AG09309 (cell line): ENCODE results near the gene EVC2.

Source experiments
- DNase-seq: peaks from one replicate; pipeline ENCODE4 v3.0.0-alpha.2; 2010; ENCODE audit warnings: low read depth
- H3K4me3 ChIP-seq: 2 replicates; pipeline ENCODE4 v1.5.1; 2011; ENCODE audit warnings: mild to moderate bottlenecking, low read depth, low read length, moderate library complexity; ENCODE audit not compliant: control insufficient read depth
- TF ChIP-seq, protein P1 (sequence below): IDR thresholded peaks from 2 replicates; pipeline ENCODE4 v1.5.1; 2011; ENCODE audit warnings: mild to moderate bottlenecking, low read depth, low read length, inconsistent platforms; ENCODE audit not compliant: insufficient read depth, control insufficient read depth; ENCODE audit errors: missing control alignments

Gene EVC2

DNA sequence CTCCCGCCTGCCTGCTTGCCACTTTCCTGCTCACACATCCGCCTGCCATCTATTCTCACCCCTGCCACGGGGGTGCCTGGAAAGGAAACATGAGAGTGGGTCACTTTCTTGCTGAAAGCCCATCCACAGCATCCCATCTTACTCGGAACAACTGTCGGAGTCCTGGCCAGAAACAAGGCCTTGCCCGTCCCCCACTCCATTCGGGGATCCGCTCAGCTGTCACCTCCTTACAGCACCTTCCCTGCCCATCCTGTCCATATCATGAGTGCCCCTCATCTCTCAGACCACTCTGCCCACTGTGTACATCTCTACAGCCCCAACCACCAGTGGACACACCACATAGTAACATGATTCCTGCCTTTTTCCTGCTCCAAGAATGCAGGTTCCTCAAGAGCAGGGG is 6.4 kb downstream of the EVC2 start:
- no peak for DNase-seq
- H3K4me3 ChIP-seq: no peak overlapping the region

DNA sequence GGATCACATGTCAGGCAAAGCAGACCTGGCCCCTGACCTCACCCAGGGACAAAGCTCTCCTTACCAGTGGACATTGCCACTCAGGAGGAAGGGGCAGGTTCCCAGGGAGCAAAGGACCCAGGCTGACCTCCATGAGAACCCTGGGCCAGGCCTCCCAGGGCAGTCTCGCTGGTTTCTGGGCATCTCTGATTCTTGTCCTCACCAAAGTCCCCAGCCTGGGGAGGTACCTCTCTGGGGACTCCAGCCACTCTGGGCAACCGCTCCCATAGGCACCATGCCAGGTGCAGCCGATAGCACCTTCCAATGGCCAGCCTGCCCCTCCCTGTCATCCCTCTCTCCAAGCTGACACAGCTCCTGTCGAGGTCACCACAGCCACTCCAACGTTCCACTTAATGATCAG is 7.9 kb downstream of the EVC2 start:
- DNase-seq: no peak
- TF ChIP-seq, protein P1, sequence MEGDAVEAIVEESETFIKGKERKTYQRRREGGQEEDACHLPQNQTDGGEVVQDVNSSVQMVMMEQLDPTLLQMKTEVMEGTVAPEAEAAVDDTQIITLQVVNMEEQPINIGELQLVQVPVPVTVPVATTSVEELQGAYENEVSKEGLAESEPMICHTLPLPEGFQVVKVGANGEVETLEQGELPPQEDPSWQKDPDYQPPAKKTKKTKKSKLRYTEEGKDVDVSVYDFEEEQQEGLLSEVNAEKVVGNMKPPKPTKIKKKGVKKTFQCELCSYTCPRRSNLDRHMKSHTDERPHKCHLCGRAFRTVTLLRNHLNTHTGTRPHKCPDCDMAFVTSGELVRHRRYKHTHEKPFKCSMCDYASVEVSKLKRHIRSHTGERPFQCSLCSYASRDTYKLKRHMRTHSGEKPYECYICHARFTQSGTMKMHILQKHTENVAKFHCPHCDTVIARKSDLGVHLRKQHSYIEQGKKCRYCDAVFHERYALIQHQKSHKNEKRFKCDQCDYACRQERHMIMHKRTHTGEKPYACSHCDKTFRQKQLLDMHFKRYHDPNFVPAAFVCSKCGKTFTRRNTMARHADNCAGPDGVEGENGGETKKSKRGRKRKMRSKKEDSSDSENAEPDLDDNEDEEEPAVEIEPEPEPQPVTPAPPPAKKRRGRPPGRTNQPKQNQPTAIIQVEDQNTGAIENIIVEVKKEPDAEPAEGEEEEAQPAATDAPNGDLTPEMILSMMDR: no peak

More for the DNA sequence above, 6.4 kb downstream of the EVC2 start:
- TF ChIP-seq, protein P1: no peak

DNA sequence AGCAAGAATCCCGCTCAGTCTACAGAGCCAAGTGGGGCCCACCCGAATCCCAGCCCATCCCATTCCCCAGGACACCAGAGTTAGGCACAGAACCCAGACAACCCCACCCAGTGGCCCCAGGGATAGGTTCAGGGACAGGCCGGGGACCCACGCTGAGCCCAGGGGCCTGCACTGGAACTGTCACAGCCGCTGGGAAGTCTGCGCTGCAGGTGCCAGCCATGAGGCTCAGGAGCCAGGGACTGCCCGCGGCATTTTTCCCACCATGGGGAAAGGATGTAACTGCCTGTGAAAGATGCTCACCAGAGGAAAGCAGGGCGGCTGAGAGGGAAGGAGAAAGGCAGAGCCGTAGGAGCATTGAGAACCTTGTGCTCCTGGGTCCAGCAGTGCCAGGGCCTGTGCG is 12.0 kb downstream of the EVC2 start:
- TF ChIP-seq, protein P1: no peak
- no peak overlapping the region for H3K4me3 ChIP-seq
- no peak for DNase-seq

More for the DNA sequence above, 7.9 kb downstream of the EVC2 start:
- H3K4me3 ChIP-seq: no peak overlapping the region

DNA sequence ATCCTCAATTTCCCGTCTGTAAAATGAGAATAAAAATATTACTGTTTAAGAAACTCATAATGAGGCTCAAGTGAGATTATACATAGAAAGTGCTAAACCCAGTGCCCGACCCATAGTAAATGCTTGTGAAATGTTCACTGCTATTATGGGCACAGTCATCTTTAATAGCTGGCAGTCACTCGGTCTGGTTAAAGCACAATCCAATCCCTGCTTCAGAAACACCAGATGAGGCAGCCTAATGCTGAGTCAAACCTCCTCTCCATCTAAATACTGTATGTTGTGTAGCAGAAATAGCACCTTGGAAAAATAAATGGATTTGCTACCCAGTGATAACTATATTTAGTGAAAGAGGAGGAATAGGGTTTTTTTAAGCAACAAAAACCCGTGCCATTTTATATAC is 14.5 kb downstream of the EVC2 start:
- no peak overlapping the region for H3K4me3 ChIP-seq
- TF ChIP-seq, protein P1: no peak
- no peak for DNase-seq

DNA sequence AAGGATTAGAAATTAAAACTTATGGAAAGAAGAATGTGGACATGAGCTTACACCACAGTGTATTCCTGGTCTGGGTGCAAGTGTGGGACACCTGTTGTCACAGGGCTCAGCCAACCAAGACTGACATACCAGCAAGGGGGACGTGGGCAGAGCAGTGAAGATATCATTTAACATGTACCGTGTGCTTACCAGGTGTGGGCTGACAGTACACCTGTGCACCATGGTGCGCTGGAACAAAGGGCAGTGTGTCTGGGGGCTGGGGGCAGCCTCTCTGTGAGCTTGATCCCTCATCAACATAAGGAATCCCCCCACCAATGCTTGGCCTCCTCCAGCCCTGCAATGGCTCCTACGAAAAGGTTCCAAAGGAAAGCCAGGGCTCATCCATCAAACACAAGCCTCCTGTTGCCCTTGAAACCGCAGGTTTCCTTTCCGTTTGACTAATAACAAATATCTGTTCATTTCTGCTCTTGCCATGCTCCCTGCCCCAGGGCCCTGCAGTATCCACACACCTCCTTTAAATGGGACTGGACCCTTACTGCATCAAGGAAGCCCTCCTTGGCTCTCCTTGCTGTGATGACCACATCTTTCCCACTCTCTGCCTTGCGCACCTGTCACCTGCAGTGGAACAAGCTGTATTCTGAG is 16.7 kb downstream of the EVC2 start:
- TF ChIP-seq, protein P1: no peak
- DNase-seq: no peak

DNA sequence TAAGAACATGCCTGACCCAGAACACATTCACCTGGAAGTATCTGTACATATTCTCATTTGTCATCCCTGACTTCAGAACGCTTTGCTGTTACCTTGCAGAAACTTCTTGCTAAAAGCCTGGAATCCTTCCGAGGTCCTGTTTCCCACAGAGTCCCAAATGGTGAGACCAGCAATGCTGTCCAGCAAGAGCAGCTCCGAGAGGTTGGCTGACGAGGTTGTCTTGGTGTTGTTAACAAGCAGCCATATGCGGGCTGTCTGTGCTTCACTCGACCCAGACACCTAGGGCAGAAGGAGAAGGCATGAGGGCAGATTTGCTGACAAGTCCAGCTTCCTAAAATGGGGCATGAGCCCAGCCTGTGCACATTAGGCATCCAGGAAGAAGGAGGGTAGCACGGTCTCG is 19.3 kb downstream of the EVC2 start:
- TF ChIP-seq, protein P1: no peak
- H3K4me3 ChIP-seq: no peak overlapping the region
- DNase-seq: no peak

More for the DNA sequence above, 16.7 kb downstream of the EVC2 start:
- H3K4me3 ChIP-seq: no peak overlapping the region

DNA sequence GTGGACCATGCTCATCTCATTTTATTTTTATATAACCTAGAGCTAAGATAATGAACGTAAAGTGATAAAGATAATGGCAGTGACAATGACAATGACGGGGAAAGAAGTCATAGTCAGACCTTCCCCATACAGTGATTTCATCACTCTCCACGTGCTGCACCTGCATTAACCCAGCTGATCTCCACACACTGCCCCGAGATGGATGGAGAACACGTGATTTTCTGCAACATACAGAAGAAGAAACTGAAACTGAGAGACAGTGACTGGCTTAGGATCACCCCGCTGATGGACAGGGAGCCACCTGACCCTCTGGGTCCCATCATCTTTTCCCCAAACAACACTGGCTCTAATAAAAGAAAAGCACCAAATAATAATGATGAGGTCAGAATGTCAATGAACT is 22.0 kb downstream of the EVC2 start:
- TF ChIP-seq, protein P1: no peak
- H3K4me3 ChIP-seq: no peak overlapping the region
- DNase-seq: no peak
